Hepatocyte (in vitro differentiated cells): ENCODE results near the gene GPATCH8.

ENCODE experiments used
- CTCF ChIP-seq: fragments of 200-600 bp; sonication (generic); IDR thresholded peaks from 2 replicates; pipeline ENCODE4 v1.5.1; 2016; ENCODE audit warnings: antibody characterized with exemption, mild to moderate bottlenecking; ENCODE audit not compliant: poor library complexity
- EZH2 ChIP-seq: fragments of 200-600 bp; sonication (generic); IDR thresholded peaks from 2 replicates; pipeline ENCODE4 v1.6.1; 2016; ENCODE audit warnings: antibody characterized with exemption, mild to moderate bottlenecking, borderline replicate concordance

DNA sequence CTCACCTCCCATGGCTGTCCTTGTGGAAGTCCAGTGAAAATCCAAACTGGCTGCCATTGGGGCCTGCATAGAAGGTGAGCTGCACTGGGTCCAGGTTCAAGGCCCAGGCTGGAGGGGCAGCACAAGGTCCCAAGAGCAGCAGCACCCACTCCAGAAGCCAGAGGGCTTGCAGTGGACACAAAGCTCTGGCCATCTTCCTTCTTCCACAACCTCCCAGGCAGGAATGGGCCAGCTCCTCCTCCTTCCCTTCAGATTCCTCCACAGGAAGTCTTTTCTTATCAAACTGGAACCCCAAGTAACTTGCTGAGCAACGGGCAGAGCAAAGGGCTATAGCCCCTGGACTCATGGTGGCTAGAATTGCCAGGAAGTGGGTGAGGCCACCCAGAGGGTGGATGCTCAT, 113.9 kb downstream of the GPATCH8 start, which contains the start of gene ITGA2B:
- no peak for TF ChIP-seq CTCF
- TF ChIP-seq EZH2: no peak
